Hindlimb muscle (tissue), 1 donor: ENCODE data around the gene UBXN1. TPM values are rescaled to one million over a fixed set of nuclear protein-coding genes. Genes with fewer than 3 reads are reported as not detected.
"Not testable (repeated sequence)": the region's sequence is repeated elsewhere in the genome, so short reads cannot be mapped to it uniquely, and the experiment has no call there.

Experiments used
- DNase-seq: peaks from one replicate; pipeline ENCODE4 v3.0.0-alpha.2; 2013
- polyA plus RNA-seq: library from polyadenylated mRNA; unstranded; fragments of 120-200 nt; gene quantifications from one replicate; pipeline ENCODE4 v1.2.1, GENCODE V29; 2013; ENCODE audit not compliant: insufficient read length

The UBXN1 gene
- polyA plus RNA-seq, 1 donor, result 143 TPM

DNA sequence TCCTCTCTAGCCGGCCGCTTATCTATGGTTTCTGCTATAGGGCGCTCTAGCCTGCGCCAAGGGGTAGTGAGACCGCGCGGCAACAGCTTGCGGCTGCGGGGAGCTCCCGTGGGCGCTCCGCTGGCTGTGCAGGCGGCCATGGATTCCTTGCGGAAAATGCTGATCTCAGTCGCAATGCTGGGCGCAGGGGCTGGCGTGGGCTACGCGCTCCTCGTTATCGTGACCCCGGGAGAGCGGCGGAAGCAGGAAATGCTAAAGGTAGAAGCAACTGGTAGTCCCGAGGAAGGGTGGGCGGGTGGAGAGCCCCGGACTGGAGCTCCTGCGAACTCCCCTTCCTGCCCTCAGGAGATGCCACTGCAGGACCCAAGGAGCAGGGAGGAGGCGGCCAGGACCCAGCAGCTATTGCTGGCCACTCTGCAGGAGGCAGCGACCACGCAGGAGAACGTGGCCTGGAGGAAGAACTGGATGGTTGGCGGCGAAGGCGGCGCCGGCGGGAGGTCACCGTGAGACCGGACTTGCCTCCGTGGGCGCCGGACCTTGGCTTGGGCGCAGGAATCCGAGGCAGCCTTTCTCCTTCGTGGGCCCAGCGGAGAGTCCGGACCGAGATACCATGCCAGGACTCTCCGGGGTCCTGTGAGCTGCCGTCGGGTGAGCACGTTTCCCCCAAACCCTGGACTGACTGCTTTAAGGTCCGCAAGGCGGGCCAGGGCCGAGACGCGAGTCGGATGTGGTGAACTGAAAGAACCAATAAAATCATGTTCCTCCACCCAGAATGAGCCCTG, 7.1 kb downstream of the UBXN1 start, which contains the start of the genes LBHD1 and UQCC3:
LBHD1 (minus strand) TSS at position 660 of the 782 bp plus-strand sequence. CDS start 2,236 bp downstream, outside the sequence.
UQCC3 (plus strand) TSS at position 66 of the 782 bp plus-strand sequence; CDS start at position 139, 73 bp downstream.
- peak; percentile 85 for DNase-seq

DNA sequence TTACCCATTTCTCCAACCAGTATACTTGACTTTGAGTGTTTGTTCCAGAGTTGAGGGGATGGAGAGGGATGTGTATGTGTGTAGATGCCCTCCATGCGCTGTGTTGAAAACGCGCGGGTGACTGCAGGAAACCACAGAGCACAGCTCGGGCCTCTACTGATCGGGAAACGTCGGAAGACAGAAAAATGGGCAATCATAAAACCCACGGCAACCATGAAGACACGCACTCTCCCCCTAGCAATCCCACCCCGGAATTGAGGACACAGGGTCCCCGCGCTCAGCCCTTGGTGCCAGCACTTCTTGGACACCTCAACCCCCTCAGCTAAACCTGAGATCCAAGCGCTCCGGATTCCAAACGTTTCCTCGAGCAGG, 7.7 kb downstream of the UBXN1 start:
- no peak for DNase-seq

DNA sequence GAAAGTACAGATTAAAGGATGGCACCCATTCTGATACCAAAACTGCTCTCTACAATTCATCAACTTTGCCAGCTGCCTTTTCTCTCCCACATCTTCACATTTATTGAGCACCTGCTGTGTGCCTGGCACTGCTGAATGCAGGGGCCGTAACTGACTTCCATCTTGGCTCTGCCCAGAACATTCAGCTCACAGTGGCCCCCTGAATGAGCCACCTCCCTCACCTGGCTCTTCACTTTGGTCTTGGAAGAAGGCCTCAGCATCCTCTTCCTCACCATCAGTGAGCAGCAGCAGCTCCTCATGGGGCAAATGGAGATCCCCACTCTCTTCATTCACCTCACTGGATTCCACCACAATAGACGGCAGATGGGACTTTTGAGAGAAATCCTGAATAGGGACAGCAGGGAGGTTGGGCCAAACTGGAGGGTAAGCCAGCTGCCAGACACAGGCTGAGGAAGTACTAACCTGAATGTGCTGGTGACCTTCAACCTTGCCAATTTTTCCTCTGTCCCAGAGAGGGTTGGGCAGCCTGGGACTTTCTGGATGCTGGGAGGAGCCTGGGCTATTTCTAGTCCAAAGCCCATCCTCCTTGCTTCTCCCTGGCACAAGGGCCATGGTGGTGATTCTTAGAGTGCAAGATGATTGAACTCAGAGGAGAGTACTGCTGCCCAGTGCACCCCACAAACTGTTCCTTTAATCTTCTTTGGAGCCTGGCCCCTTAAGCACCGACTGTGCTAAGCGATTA, 9.3 kb downstream of the UBXN1 start:
- no peak for DNase-seq

DNA sequence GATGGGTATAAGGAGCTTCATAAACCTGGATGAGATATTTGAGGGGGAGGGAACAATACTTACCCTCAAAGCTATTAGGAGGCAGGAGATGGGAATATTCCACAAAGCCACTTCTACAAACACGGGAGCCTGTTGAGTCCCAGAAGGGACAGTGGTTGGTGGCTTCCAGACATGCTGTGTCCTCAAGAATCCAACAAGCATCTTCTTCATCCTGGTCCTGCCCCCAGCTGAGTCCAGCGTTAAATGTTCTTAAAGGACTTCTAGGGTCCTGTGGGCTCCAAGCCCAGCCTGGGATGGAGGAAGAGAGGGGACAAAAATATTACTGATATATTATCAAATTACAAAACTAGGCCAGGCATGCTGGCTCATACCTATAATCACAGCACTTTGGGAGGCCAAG, 11.4 kb downstream of the UBXN1 start:
- no peak for DNase-seq

DNA sequence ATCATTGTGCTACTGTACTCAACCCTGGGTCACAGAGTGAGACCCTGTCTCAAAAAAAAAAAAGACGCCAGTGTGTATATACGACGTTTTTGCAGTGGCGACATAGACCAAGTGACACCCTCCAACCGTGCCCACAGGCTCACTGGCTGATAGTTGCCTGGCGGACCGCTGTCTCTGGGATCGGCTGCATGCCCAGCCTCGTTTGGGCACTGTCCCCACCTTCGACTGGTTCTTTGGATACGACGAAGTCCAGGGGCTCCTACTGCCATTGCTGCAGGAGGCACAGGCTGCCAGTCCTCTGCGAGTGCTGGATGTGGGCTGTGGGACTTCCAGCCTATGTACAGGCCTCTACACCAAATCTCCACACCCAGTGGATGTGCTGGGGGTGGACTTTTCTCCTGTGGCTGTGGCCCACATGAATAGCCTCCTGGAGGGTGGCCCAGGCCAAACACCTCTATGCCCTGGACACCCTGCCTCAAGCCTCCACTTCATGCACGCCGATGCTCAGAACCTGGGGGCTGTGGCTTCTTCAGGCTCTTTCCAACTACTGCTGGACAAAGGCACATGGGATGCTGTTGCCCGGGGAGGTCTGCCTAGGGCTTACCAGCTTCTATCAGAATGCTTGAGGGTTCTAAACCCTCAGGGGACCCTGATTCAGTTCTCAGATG, 12.5 kb downstream of the UBXN1 start:
- no peak for DNase-seq

DNA sequence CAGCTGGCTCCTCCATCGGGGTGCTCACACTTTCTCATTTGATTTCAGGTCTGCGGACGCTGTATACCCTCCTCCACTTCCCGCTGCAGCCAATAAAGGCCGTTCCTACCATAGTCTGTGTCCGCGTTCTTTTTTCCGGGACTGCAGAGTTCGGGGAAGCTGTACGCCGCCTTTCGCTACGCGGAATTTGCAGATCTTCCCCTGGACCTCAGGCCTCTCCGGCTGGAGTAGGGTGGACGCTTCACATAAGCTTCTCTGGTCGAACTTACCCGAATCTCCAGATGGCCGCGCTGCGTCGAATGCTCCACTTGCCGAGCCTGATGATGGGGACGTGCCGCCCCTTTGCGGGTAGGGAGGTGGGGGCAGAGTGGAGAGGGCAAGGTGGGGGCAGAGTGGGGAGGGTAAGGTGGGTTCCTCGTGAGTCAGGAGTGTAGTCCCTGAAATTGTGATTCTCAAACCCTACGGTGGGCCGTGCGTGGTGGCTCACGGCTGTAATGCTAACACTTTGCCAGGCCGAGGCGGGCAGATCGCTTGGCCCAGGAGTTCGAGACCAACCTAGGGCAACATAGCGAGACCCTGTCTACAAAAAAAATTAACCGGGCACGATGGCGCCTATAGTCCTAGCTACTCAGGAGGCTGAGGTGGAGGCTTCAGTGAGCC, 13.1 kb downstream of the UBXN1 start:
- DNase-seq, result no peak

DNA sequence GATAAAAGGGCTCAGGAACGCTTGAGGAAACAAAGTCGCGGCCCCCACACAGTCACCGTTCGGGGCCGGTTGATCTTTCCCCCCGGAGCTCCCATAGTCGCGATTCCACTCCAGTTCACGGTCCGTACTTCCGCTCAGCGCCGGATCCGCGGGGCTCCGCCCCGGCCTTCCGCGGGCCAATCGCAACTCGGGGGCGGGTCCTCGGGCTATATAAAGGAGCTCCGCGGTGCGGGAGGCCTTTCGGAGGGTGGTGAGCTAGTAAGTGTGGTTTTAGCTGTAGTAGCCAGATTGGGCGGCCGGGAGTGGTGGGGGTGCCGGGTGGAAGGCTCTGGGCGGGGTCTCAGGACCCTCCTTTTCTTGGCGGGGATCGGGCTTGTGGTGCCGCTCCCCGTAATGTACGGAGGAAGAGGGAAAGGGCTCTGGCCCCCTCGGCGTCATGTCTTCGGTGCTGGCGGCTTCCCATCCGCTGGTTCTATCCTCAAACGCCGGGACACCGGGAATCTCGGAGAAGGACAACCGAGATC, 13.7 kb downstream of the UBXN1 start, which contains the start of the genes C11orf98 and CSKMT:
C11orf98 (minus strand) TSS at position 136 of the 524 bp plus-strand sequence; CDS start at position 95, 41 bp downstream.
CSKMT (plus strand) TSS at position 238 of the 524 bp plus-strand sequence. CDS start 568 bp downstream, outside the sequence.
- DNase-seq, result peak; percentile 97

DNA sequence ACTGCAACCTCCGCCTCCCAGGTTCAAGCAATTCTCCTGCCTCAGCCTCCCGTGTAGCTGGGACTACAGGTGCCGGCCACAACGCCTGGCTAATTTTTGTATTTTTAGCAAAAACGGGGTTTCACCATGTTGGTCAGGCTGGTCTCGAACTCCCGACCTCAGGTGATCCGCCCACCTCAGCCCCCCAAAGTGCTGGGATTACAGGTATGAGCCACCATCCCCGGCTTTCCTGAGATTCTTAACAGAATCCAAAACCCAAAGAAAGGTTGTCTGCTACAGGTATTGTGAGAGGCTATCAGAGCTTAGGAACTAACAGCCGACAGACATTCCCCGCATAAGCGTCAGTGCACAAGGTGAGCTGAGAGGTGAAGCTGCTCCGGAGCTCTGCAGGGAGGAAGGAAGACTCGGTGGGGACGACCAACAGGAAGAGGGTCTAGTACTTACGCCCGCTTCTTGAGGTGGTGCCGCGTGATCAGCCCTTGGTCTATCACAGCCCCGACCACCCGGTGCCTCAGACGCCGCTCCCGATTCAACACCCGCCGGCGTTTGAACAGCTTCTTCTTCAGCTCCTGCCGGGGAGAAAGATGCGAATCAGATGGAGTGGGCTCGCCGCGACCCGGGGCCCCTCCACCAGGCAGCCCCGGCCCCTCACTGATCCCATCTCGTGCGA, 14.3 kb downstream of the UBXN1 start:
- no peak for DNase-seq

DNA sequence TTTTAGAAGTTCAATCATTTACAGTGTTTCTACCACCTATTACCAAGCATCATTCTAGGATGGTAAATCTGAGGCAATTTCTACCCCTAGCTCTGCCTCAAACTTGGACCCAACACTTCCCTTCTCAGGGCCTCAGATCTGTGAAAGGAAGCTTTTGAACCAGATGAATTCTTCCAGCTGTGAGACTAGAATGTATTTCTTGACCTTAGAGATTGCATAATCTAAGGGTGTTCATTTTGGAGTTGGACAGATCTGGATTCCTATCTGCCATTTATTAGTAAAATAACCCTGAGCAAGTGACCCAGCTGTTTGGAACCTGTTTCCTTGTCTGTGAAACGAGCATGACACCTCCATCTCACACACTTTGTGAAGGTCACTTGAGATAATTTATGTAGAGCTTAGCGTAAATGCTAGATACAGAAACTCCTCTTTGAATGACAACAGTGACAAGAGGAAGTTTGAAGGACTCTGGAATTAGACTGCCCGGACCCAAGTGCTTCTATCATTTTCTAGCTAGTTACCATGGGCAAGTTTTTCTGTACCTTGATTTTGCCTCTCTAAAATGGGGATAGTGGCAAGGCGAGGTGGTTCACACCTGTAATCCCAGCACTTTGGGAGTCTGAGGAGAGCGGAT, 22.0 kb downstream of the UBXN1 start:
- no peak for DNase-seq

DNA sequence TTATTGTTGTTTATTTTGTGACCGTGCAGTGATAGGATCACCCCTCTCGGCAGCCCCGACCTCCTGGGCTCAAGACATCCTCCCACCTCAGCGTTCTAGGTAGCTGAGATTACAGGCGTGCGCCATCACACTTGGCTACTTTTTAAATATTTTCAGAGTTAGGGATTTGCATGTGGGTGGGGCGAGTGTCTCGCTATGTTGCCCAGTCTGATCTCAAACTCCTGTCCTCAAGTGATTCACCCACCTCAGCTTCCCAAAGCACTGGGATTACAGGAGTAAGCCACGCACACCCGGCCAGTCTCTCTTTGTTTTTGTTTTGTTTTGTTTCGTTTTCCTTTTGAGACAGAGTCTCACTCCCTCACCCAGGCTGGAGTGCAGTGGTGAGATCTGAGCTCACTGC, 24.6 kb downstream of the UBXN1 start:
- no peak for DNase-seq

DNA sequence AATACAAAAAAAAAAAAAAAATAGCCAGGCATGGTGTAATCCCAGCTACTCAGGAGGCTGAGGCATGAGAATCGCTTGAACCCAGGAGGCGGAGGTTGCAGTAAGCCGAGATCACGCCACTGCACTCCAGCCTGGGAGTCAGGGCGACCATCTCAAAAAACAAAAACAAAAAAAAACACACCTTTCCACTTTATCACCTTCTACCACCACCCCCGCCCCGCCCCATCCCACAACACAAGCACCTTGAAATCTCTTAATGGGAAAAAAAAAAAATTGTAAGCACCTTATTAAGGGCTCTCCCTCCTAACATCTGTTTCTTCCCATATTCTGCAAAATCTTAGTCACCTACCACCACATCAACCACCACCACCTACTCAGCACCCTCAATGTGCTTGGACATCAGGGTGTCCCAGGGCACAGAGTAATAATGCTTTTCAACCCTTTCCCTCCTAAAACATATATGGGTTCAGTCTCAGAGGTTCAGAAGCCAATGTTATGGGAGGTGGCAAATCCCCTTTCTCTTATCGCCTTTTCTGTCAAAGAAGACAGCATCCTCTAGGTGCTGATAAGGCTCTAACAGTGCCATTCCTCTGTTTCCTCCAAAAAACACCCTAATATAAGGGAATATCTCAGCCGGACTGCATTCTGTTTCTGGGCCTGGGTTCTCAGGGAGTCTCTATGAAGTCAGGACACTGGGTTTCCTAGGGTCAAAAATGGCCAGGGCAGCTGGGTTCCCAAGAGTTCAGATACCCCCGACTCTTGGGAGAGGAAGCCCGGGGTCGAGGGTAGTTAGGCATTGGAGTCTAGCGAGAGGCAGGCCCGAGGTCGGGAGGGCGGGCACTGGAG, 26.5 kb downstream of the UBXN1 start:
- no peak for DNase-seq

DNA sequence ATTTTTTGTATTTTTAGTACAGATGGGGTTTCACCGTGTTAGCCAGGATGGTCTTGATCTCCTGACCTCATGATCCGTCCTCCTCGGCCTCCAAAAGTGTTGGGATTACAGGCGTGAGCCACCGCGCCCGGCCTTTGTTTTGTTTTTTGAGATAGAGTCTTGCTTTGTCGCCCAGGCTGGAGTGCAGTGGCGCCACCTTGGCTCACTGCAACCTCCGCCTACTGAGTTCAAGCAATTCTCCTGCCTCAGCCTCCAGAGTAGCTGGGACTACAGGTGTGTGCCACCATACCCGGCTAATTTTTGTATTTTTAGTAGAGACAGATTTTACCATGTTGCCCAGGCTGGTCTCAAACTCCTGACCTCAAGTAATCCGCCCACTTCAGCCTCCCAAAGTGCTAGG, 28.6 kb downstream of the UBXN1 start:
- DNase-seq, result not testable (repeated sequence)

DNA sequence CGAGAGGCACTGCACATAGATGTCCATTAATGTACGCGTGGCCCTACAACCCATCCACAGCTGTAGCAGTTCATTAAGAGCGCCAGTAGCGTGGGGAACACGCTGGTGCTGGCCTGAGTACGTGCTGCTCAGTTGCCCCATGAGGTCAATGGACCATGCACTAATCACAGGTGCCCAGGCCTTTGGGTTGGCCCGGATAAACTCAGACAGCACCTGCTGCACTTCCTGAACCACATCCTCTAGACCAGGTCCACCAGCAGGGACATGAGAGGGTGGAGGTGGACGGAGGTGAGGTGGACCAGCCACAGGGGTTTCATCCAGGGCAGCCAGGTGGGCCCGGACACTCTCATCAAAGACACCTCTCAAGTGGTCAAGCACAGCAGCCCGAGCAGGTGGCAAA, 29.4 kb downstream of the UBXN1 start:
- DNase-seq, result no peak

DNA sequence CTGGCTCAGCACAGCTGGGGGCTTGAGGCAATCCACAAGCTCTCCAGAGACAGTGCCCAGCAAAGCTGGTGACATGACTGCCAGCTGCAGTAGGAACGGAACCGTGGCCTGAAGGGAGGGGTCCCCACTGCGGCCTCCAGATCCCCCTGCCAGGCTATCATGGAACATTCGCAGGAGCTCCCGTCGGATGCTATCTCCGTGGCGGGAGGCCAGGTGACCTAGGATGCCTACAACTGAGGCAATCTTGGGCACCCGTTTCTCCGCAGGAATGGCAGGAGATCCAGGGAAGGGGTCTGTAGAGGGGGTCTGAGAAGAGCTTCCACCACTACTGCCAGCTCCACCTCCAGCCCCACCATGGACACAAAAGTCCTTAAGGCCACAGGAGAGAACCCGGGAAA, 29.9 kb downstream of the UBXN1 start:
- no peak for DNase-seq

DNA sequence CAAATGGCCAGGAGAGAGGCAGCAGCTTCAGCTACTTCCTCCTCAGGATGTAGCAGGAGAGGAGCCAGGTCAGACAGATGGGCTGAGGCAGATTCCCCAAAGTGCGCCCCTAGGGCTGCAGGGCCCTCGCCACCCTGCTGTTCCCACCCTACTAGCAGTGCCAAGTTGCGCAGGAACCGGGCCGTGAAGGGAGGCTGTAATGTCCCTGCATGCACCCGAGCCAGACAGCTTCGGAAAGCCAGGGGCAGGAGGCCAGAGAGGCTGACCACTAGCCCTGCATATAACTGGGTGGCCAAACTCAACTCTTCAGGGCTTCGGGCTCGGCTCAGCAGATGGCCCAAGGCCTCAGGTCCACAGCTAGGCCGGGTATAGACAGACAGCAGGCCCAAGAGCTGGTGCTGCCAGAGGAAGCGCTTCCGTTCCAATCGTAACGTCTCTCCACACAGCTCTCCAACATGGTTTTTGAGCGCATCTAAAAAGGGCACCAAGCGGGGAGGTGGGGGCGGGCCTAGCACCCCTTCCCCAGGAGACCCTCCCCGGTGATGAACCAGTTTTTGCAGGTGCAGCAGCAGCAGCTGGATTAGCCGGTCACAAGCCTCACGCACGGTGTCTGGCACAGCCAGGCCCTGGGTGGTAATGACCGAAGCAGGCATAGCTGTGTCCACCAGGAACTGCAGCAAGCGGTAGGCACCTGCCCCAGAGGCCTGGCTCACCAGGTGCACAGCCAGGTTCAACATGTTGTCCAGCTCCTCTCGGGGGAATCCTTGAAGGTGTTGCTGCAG, 30.5 kb downstream of the UBXN1 start:
- DNase-seq, result no peak

DNA sequence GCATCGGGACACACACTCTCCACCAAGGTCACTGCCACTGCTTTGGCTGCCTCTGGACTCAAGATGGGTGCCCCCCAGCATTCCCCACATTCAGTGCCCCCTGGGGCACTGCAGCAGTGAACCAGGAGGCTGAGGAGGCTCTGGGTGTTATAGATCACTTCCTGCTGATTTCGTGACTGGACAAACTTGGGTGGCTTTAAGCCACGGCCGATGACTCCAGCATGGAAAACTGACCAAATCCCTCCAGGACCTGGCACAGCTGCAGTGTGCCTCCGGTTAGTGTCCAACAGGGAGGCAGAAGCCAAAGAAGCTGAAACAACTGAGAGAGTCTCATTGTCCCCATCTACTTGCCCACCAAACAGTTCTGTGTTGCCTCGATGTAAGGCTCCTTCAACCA, 31.3 kb downstream of the UBXN1 start:
- no peak for DNase-seq

DNA sequence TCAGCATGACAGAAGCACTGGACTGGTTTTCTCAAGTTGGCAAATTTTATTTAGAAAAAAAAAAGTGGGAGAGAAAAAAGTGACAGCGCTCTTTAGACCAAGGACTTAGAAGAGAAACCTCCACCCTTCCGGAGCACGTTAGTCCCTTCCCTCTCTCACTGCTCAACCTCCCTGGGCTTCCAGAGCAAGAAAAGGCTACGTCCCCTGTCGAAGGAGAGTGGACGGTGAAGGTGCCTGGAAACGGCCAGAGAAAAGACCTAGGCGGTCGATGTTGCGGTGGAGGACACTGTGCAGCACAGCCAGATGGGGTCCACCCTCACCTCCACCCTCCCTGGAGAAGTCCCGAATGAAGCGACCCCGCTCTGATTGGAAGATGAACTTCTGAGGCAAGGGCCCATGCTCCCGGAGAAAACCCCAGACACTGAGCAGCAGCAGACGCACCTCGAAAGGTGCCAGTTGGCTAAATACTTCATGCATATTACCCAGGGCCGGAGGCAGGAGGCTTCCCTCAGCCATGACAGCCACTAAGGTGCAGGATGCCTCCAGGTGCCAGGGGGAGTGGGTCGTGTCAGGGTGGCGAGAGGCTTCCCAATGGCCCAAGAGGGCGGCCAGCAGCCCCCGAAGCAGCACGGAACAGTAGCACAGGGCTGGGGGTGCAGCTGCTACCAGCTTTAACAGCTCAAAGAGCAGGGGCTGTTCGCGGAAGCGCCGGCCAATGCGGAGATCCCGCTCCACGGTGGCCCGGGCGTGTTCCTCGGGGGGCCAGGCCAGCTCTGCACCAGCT, 31.9 kb downstream of the UBXN1 start:
- no peak for DNase-seq
